GM23248 (cell line): ENCODE results near the gene C7orf57.

Experiments
- EZH2 ChIP-seq: fragments of 200-600 bp; sonication (generic); IDR thresholded peaks from 2 replicates; pipeline ENCODE4 v1.6.1; 2018; ENCODE audit warnings: antibody characterized with exemption, mild to moderate bottlenecking; ENCODE audit not compliant: insufficient read depth, poor library complexity, severe bottlenecking
- EZH2phosphoT487 ChIP-seq: fragments of 200-600 bp; sonication (generic); IDR thresholded peaks from 2 replicates; pipeline ENCODE4 v1.6.1; 2018; ENCODE audit warnings: antibody characterized with exemption, moderate library complexity, mild to moderate bottlenecking, low read depth; ENCODE audit not compliant: insufficient read depth

DNA sequence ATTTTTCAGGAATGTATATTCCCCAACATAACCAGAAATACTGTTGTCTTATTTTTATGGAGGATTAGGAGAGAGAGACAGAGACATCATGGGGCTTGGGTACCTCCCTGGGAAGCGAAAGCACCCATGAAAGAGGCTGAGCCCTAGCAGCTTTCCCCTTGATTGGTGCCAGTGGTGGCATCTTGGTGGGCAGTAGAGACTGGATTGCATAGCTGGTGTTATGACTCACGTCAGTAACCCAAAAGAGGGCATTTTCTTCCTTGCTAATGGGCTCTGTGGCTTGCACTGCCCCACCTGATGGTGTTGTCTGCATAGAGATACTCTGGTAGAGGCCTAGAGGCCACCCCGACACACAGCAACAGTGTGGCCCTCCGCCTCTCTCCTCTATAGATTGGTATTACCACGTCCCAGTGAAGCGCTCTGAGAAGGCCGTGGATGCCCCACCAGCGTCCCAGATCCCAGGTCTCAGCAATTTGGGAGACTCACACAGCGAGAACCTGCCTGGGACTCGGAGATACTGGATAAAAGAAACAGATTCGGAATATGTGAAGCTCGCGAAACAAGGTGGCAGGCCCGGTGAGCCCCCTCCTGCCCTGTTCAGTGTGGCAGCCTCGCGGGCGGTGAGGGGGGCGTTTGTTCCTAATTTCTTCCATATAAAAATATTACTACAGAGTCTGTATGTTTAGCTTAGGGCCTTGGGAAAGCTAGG, 5.8 kb downstream of the C7orf57 start:
- TF ChIP-seq EZH2phosphoT487 (no peak), EZH2 (no peak)
